A549 (cell line): ENCODE measurements around the gene KIF13A. TPM values are rescaled to one million over a fixed set of nuclear protein-coding genes. Genes with fewer than 3 reads are reported as not detected.

Experiments
- ATAC-seq, 2 experiments: fragments of 200-7000 bp in 1 of 2; fragments of >200 bp in 1 of 2; cut with Nextera tagmentation in 1 of 2; cut with Tn5 transposase in 1 of 2; 3 replicates each; pipeline versions ENCODE4 v1.8.0 to v1.9.1; 2018 to 2020; ENCODE audit warnings: mild to moderate bottlenecking in 1 of 2, moderate library complexity in 1 of 2
- CTCF ChIA-PET: fragments of 300-600 bp; sonication (Branson Sonifier 250); formaldehyde crosslinking; extraction: SDS; loops from one replicate; lab custom pipeline; 2021; ENCODE audit warnings: antibody characterized with exemption, inconsistent platforms; lab: Yijun Ruan, JAX
- POLR2A ChIA-PET: fragments of 350-600 bp; formaldehyde crosslinking; extraction: SDS; loops from one replicate; lab custom pipeline; 2021; ENCODE audit warnings: antibody characterized with exemption, inconsistent platforms; lab: Yijun Ruan, JAX
- DNase-seq, 2 experiments: peaks; one replicate each; pipeline versions ENCODE4 v3.0.0 to v3.0.0-alpha.2; 2011 to 2016; ENCODE audit warnings: low read depth in 1 of 2, low spot score in 1 of 2
- FAIRE-seq: peaks from 2 replicates; lab custom pipeline; 2011; peaks lifted over from hg19 to GRCh38; lab: Jason Lieb, UNC
- H3K27ac ChIP-seq, 2 experiments: fragments of >200 bp; sonication (Bioruptor Twin); formaldehyde crosslinking; 3 replicates each; pipeline ENCODE4 v1.5.1; 2016 to 2017
- H3K4me1 ChIP-seq: fragments of >200 bp; sonication (Bioruptor Twin); formaldehyde crosslinking; 3 replicates; pipeline ENCODE4 v1.6.1; 2016
- H3K4me2 ChIP-seq: fragments of >200 bp; sonication (Bioruptor Twin); formaldehyde crosslinking; 3 replicates; pipeline ENCODE4 v1.6.1; 2016
- H3K4me3 ChIP-seq: fragments of >200 bp; sonication (Bioruptor Twin); formaldehyde crosslinking; 3 replicates; pipeline ENCODE4 v1.5.1; 2016
- H3K9me3 ChIP-seq: fragments of >200 bp; sonication (Bioruptor Twin); formaldehyde crosslinking; 3 replicates; pipeline ENCODE4 v1.6.1; 2016
- BHLHE40 ChIP-seq: IDR thresholded peaks from 2 replicates; pipeline ENCODE4 v1.6.1; 2012; ENCODE audit warnings: low read depth, low read length, inconsistent platforms
- CBX2 ChIP-seq: fragments of 200-600 bp; sonication (generic); IDR thresholded peaks from 2 replicates; pipeline ENCODE4 v1.6.1; 2016; ENCODE audit warnings: low read depth, mild to moderate bottlenecking, borderline replicate concordance
- CHD2 ChIP-seq: fragments of 150-350 bp; IDR thresholded peaks from 2 replicates; pipeline ENCODE4 v1.6.1; 2014; ENCODE audit warnings: low read length; ENCODE audit not compliant: partially characterized antibody
- ESRRA ChIP-seq: fragments of 150-350 bp; IDR thresholded peaks from 2 replicates; pipeline ENCODE4 v1.6.1; 2014; ENCODE audit warnings: mild to moderate bottlenecking, low read length, borderline replicate concordance
- HDAC2 ChIP-seq: fragments of 200-600 bp; sonication (generic); IDR thresholded peaks from 2 replicates; pipeline ENCODE4 v1.6.1; 2016
- HEYL ChIP-seq: fragments of 250-450 bp; sonication (Bioruptor Pico); IDR thresholded peaks from 2 replicates; pipeline ENCODE4 v1.8.0; 2021; ENCODE audit warnings: mild to moderate bottlenecking, moderate library complexity
- HOXB13 ChIP-seq: fragments of 250-450 bp; sonication (Bioruptor Pico); IDR thresholded peaks from 2 replicates; pipeline ENCODE4 v1.5.0; 2020; ENCODE audit warnings: low read depth, mild to moderate bottlenecking, moderate library complexity
- JUNB ChIP-seq: fragments of >200 bp; sonication (Bioruptor Twin); formaldehyde crosslinking; IDR thresholded peaks from 2 replicates; pipeline ENCODE4 v1.6.1; 2016
- MYC ChIP-seq: IDR thresholded peaks from 2 replicates; pipeline ENCODE4 v1.6.1; 2012; ENCODE audit warnings: mild to moderate bottlenecking, inconsistent platforms, low read length, improper control_type of control experiment, borderline replicate concordance
- NFE2L2 ChIP-seq: fragments of 150-350 bp; conservative IDR thresholded peaks from 2 replicates; pipeline ENCODE4 v1.6.1; 2014; ENCODE audit warnings: low read length
- NR3C1 ChIP-seq: fragments of >200 bp; sonication (Bioruptor Twin); formaldehyde crosslinking; IDR thresholded peaks from 3 replicates; pipeline ENCODE4 v1.6.1; 2017
- POLR2AphosphoS2 ChIP-seq: conservative IDR thresholded peaks from 2 replicates; pipeline ENCODE4 v1.6.1; 2012; ENCODE audit warnings: low read length, improper control_type of control experiment, inconsistent platforms
- SMC3 ChIP-seq: fragments of >200 bp; sonication (Bioruptor Twin); formaldehyde crosslinking; IDR thresholded peaks from 3 replicates; pipeline ENCODE4 v1.6.1; 2018; ENCODE audit warnings: inconsistent platforms
- USF2 ChIP-seq: fragments of 450-650 bp; IDR thresholded peaks from 2 replicates; pipeline ENCODE4 v1.6.1; 2014; ENCODE audit warnings: antibody characterized with exemption
- WGBS: methylation state at CpG from one replicate; pipeline ENCODE4 v1.1.6; 2017; ENCODE audit errors: missing lambda C conversion rate; 5-methylcytosine and 5-hydroxymethylcytosine counted together
- polyA plus RNA-seq, 4 experiments: library from polyadenylated mRNA; depleted of rRNA in 3 of 4; stranded (reverse); fragments of >200 nt; fragmentation: RNase III in 1 of 4; extraction: RNeasy Plus Mini Kit Qiagen cat#74134 plus additional on column Dnase treatment in 1 of 4; gene quantifications; 2 replicates in 3 of 4; 3 replicates in 1 of 4; pipeline ENCODE4 v1.2.3, GENCODE V29; 2011 to 2017
- TF ChIP-seq, protein P1 (sequence below): fragments of 250-450 bp; sonication (Bioruptor Pico); IDR thresholded peaks from 2 replicates; pipeline ENCODE4 v1.5.0; 2021; ENCODE audit warnings: mild to moderate bottlenecking, moderate library complexity, borderline replicate concordance
- TF ChIP-seq, protein P2 (sequence below): fragments of 250-450 bp; sonication (Bioruptor Pico); IDR thresholded peaks from 2 replicates; pipeline ENCODE4 v1.5.0; 2020; ENCODE audit warnings: low read depth, mild to moderate bottlenecking, moderate library complexity
- TF ChIP-seq, protein P3 (sequence below): IDR thresholded peaks from 2 replicates; pipeline ENCODE4 v1.6.1; 2012
- TF ChIP-seq, protein P4 (sequence below): fragments of >200 bp; sonication (Bioruptor Twin); formaldehyde crosslinking; IDR thresholded peaks from 3 replicates; pipeline ENCODE4 v1.6.1; 2016
- TF ChIP-seq, protein P5 (sequence below): IDR thresholded peaks from 2 replicates; pipeline ENCODE4 v1.6.1; 2012; ENCODE audit warnings: low read depth, borderline replicate concordance
- TF ChIP-seq, protein P6 (sequence below): IDR thresholded peaks from 2 replicates; pipeline ENCODE4 v1.6.1; 2012

Gene KIF13A
- polyA plus RNA-seq, 2 of the 4 experiments (the other 2 are of a cell fraction), result 30.2 to 39.4 TPM

DNA sequence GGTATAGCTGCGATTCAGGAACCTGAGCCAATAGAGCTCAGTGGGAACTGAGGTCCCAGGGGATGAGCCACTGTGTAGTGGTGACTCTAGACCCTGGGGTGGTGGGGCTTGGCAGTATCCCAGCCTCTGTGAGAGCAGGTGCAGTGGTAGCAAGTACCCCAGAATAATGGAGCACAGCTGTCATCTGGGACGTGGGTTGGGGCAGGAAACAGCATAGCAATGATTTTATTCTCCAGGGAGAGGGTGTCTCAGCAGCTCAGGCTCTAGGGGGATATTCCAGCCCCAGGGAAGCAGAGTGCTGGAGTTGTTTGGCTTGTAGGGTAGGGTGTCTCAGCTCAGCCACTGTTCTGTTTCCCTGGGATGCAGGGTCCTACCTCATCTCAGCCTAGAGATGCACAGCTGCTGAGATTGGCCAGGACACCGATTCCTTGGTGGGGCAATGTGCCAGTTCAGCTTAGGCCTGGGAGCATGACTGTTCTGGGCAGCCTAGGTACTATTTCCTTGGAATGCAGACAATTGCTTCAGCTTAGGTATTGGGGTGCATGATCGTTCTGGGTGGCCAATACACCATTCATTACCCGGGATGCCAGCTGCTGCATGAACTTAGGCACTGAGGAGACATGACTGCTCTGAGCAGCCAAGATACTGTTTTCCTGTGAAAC is 246.7 kb downstream of the KIF13A start:
- ChIA-PET POLR2A (no interaction called here), CTCF (interaction anchor here (1.9 kb wide), 1 partner anchor 11 kb away, joined by 8 read pairs; no protein-coding TSS in a partner anchor)
- Histone ChIP-seq H3K4me2 (no peak overlapping the region), H3K27ac (no peak overlapping the region), H3K4me3 (no peak overlapping the region), H3K4me1 (no peaks in the 10 kb centered on the region), H3K9me3 (0 out of 3 replicates have a peak, but pooled peaks cover 8% of the 10 kb centered on the region)
- 57% methylated on average over 5 of the region's 5 CpGs for WGBS
- FAIRE-seq, result no peak
- peak; percentile 22 to 39; a peak in 2 of 6 replicates for ATAC-seq
- TF ChIP-seq, protein P1, sequence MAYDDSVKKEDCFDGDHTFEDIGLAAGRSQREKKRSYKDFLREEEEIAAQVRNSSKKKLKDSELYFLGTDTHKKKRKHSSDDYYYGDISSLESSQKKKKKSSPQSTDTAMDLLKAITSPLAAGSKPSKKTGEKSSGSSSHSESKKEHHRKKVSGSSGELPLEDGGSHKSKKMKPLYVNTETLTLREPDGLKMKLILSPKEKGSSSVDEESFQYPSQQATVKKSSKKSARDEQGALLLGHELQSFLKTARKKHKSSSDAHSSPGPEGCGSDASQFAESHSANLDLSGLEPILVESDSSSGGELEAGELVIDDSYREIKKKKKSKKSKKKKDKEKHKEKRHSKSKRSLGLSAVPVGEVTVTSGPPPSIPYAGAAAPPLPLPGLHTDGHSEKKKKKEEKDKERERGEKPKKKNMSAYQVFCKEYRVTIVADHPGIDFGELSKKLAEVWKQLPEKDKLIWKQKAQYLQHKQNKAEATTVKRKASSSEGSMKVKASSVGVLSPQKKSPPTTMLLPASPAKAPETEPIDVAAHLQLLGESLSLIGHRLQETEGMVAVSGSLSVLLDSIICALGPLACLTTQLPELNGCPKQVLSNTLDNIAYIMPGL (CRISPR knock-in tag), result no peak
- TF ChIP-seq MYC (no peak), HDAC2 (no peak), CHD2 (no peak), BHLHE40 (no peak), USF2 (no peak), NFE2L2 (no peak), POLR2AphosphoS2 (no peak), SMC3 (no peak), HEYL (CRISPR knock-in tag) (no peak), CBX2 (no peak), JUNB (no peak), NR3C1 (no peak), HOXB13 (CRISPR knock-in tag) (no peak), ESRRA (no peak)
- TF ChIP-seq, protein P2, sequence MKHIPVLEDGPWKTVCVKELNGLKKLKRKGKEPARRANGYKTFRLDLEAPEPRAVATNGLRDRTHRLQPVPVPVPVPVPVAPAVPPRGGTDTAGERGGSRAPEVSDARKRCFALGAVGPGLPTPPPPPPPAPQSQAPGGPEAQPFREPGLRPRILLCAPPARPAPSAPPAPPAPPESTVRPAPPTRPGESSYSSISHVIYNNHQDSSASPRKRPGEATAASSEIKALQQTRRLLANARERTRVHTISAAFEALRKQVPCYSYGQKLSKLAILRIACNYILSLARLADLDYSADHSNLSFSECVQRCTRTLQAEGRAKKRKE (CRISPR knock-in tag), result no peak
- TF ChIP-seq, protein P3, sequence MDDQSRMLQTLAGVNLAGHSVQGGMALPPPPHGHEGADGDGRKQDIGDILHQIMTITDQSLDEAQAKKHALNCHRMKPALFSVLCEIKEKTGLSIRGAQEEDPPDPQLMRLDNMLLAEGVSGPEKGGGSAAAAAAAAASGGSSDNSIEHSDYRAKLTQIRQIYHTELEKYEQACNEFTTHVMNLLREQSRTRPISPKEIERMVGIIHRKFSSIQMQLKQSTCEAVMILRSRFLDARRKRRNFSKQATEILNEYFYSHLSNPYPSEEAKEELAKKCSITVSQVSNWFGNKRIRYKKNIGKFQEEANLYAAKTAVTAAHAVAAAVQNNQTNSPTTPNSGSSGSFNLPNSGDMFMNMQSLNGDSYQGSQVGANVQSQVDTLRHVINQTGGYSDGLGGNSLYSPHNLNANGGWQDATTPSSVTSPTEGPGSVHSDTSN, result no peak
- TF ChIP-seq, protein P4, sequence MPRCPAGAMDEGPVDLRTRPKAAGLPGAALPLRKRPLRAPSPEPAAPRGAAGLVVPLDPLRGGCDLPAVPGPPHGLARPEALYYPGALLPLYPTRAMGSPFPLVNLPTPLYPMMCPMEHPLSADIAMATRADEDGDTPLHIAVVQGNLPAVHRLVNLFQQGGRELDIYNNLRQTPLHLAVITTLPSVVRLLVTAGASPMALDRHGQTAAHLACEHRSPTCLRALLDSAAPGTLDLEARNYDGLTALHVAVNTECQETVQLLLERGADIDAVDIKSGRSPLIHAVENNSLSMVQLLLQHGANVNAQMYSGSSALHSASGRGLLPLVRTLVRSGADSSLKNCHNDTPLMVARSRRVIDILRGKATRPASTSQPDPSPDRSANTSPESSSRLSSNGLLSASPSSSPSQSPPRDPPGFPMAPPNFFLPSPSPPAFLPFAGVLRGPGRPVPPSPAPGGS, result no peak
- TF ChIP-seq, protein P5, sequence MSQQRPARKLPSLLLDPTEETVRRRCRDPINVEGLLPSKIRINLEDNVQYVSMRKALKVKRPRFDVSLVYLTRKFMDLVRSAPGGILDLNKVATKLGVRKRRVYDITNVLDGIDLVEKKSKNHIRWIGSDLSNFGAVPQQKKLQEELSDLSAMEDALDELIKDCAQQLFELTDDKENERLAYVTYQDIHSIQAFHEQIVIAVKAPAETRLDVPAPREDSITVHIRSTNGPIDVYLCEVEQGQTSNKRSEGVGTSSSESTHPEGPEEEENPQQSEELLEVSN, result no peak
- TF ChIP-seq, protein P6, sequence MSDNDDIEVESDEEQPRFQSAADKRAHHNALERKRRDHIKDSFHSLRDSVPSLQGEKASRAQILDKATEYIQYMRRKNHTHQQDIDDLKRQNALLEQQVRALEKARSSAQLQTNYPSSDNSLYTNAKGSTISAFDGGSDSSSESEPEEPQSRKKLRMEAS, result no peak
- DNase-seq, result no peak
